ENCODE data around the gene FAM13A.

GRCh38 chr4:89099034-89099433 lies 42.0 kb upstream of the FAM13A start:
- TF ChIP-seq CTCF (IDR thresholded peaks at IDR 0.05) (no peak), EP300 (IDR thresholded peaks at IDR 0.05) (no peak), POLR2AphosphoS5 (IDR thresholded peaks at IDR 0.05) (no peak)
